OCI-LY7 (cell line): ENCODE results near the gene MCM3. TPM values are rescaled to one million over a fixed set of nuclear protein-coding genes. Genes with fewer than 3 reads are reported as not detected.

ENCODE experiments used
- BruUV-seq: library from RNA; stranded (reverse); fragments of 400-500 nt; replicated peaks from 2 replicates; lab custom pipeline; 2021; lab: Mats Ljungman, UMichigan
- CTCF ChIA-PET: fragments of 300-600 bp; sonication (Branson Sonifier 250); formaldehyde crosslinking; loops from one replicate; lab custom pipeline; 2022; ENCODE audit warnings: antibody characterized with exemption; ENCODE audit not compliant: unreplicated experiment; lab: Charles Lee
- POLR2A ChIA-PET: fragments of 300-600 bp; sonication (Branson Sonifier 250); formaldehyde crosslinking; loops from one replicate; lab custom pipeline; 2022; ENCODE audit warnings: antibody characterized with exemption; lab: Charles Lee
- DNase-seq: peaks from one replicate; pipeline ENCODE4 v3.0.0-alpha.2; 2015; ENCODE audit warnings: low spot score
- H2AFZ ChIP-seq: fragments of 200-600 bp; sonication (generic), shearing (Covaris generic); 2 replicates; pipeline ENCODE4 v1.6.1; 2014; ENCODE audit warnings: mild to moderate bottlenecking, antibody characterized with exemption, low read length, moderate library complexity
- H3K27ac ChIP-seq: fragments of 200-600 bp; sonication (generic); 2 replicates; pipeline ENCODE4 v1.5.1; 2014; ENCODE audit warnings: mixed run types, low read depth, mild to moderate bottlenecking, moderate library complexity, low read length, inconsistent platforms; ENCODE audit not compliant: poor library complexity, severe bottlenecking
- H3K36me3 ChIP-seq: fragments of 200-600 bp; sonication (generic); 2 replicates; pipeline ENCODE4 v1.6.1; 2014; ENCODE audit warnings: mild to moderate bottlenecking, antibody characterized with exemption, low read length, moderate library complexity, mixed read lengths; ENCODE audit not compliant: insufficient read depth
- H3K4me1 ChIP-seq: fragments of 200-600 bp; sonication (generic); 2 replicates; pipeline ENCODE4 v1.5.1; 2014; ENCODE audit warnings: mild to moderate bottlenecking, low read length; ENCODE audit not compliant: insufficient read depth, poor library complexity, severe bottlenecking
- H3K4me2 ChIP-seq: fragments of 200-600 bp; sonication (generic); 2 replicates; pipeline ENCODE4 v1.6.1; 2014; ENCODE audit warnings: mild to moderate bottlenecking, low read length
- H3K4me3 ChIP-seq: fragments of 200-600 bp; sonication (generic); 2 replicates; pipeline ENCODE4 v1.5.1; 2014; ENCODE audit warnings: mild to moderate bottlenecking, low read depth, low read length; ENCODE audit not compliant: poor library complexity, severe bottlenecking
- H3K79me2 ChIP-seq: fragments of 200-600 bp; sonication (generic); 2 replicates; pipeline ENCODE4 v1.6.1; 2016; ENCODE audit warnings: low read depth, mild to moderate bottlenecking, low read length, moderate library complexity, mixed read lengths; ENCODE audit not compliant: insufficient read depth
- H3K9me2 ChIP-seq: fragments of 200-600 bp; sonication (generic); 2 replicates; pipeline ENCODE4 v1.6.1; 2016; ENCODE audit warnings: mild to moderate bottlenecking, low read length, mixed read lengths; ENCODE audit not compliant: insufficient read depth
- H3K9me3 ChIP-seq: fragments of 200-600 bp; sonication (generic); 2 replicates; pipeline ENCODE4 v1.6.1; 2014; ENCODE audit warnings: mild to moderate bottlenecking, mixed run types, low read length, mixed read lengths
- H4K20me1 ChIP-seq: fragments of 200-600 bp; sonication (generic); 2 replicates; pipeline ENCODE4 v1.6.1; 2014; ENCODE audit warnings: mild to moderate bottlenecking, antibody characterized with exemption, low read length, moderate library complexity, mixed read lengths; ENCODE audit not compliant: insufficient read depth
- EZH2phosphoT487 ChIP-seq: fragments of 200-600 bp; sonication (generic); IDR thresholded peaks from 2 replicates; pipeline ENCODE4 v1.6.1; 2018; ENCODE audit warnings: low read depth, borderline replicate concordance, mild to moderate bottlenecking, mixed run types, antibody characterized with exemption, low read length, moderate library complexity, mixed read lengths
- intact Hi-C: fragments of 100-400 bp; cut with micrococcal nuclease; formaldehyde crosslinking; loops from one replicate; pipeline ENCODE4 v1.10.0; 2022; ENCODE audit not compliant: unreplicated experiment
- total RNA-seq, 2 experiments: library from RNA; depleted of rRNA in 1 of 2; stranded (reverse); fragments of >200 nt in 1 of 2; shearing (Covaris generic) in 1 of 2; gene quantifications; 2 replicates each; pipeline ENCODE4 v1.2.3, GENCODE V29; 2014 to 2022
- TF ChIP-seq, protein P1 (sequence below): fragments of 200-600 bp; sonication (generic); conservative IDR thresholded peaks from 2 replicates; pipeline ENCODE4 v1.5.1; 2014; ENCODE audit warnings: mild to moderate bottlenecking, antibody characterized with exemption, low read length, moderate library complexity, mixed read lengths

The MCM3 gene
- total RNA-seq, 2 experiments from 2014 or later = 272 to 295 TPM

DNA sequence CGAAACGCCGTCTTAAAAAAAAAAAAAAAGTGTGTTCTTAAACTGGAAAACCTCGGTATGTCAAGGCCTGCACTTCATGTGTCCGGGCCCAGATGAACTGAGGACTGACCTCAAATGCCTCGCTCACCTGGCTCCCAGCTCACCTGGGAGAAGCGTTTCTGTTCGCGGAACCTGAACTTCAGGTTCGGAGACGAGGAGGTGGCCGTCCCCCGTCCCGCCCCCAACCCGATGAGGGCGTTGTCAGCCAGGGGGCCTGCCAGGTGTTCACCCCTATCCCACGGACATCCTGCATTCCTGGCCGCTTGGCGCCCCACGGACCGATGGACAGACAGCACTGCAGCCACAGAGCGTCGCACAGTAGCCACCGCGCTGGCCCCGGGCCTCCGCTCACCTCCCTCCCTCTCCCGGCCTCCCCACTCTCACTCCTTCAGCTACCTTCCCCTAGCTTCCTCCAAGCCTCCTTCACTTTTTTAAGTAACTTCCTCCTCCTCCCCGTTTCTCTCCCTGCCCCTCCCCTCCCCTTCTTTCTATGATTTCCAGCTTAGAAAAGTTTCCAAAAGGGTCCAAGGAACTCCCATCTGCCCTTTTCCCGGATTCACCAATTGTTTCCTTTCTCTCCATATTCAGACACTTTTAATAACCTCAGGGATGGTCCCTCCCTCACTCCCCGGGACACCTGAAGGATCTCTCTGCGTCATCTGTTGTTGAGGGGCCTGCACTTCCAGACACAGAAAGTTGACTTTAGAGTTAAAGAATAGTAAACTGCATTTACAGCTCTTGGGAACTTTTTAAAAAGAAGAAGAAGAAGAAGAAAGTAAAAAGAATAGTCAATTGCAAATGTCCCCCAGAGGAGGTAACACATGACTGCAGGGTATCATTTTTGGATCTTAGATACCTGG, 22.7 kb upstream of the MCM3 start:
- H2AFZ ChIP-seq = peak overlapping the region; percentile 74
- DNase-seq = no peak
- peak overlapping the region; percentile 66 for H3K4me3 ChIP-seq
- intact Hi-C loops = loop anchor here (5.0 kb wide), 1 partner anchor 90 kb away; no protein-coding TSS in a partner anchor
- H3K9me3 ChIP-seq = no peaks in the 10 kb centered on the region
- BruUV-seq = no TSS peak
- H3K79me2 ChIP-seq = peaks cover 33% of the 10 kb centered on the region; the same call in 1 of the 2 replicates
- H3K27ac ChIP-seq = peak overlapping the region; percentile 98
- ChIA-PET POLR2A (interaction anchor here (0.6 to 10.3 kb wide), 17 partner anchors 8 to 358 kb away, joined by 3 to 122 read pairs (median 4); partner anchors contain the start of genes MCM3 and PAQR8), CTCF (interaction anchor here (0.7 to 3.8 kb wide), 4 partner anchors 22 to 380 kb away, joined by 3 to 16 read pairs (median 6); partner anchors contain the start of gene MCM3)
- H4K20me1 ChIP-seq = no peaks in the 10 kb centered on the region
- no peaks in the 10 kb centered on the region for H3K9me2 ChIP-seq
- H3K4me2 ChIP-seq = peak overlapping the region; percentile 91
- TF ChIP-seq, protein P1, sequence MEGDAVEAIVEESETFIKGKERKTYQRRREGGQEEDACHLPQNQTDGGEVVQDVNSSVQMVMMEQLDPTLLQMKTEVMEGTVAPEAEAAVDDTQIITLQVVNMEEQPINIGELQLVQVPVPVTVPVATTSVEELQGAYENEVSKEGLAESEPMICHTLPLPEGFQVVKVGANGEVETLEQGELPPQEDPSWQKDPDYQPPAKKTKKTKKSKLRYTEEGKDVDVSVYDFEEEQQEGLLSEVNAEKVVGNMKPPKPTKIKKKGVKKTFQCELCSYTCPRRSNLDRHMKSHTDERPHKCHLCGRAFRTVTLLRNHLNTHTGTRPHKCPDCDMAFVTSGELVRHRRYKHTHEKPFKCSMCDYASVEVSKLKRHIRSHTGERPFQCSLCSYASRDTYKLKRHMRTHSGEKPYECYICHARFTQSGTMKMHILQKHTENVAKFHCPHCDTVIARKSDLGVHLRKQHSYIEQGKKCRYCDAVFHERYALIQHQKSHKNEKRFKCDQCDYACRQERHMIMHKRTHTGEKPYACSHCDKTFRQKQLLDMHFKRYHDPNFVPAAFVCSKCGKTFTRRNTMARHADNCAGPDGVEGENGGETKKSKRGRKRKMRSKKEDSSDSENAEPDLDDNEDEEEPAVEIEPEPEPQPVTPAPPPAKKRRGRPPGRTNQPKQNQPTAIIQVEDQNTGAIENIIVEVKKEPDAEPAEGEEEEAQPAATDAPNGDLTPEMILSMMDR = no peak
- TF ChIP-seq EZH2phosphoT487 = no peak
- no peaks in the 10 kb centered on the region; the same call in 1 of the 2 replicates for H3K36me3 ChIP-seq
- peaks cover 66% of the 10 kb centered on the region for H3K4me1 ChIP-seq

DNA sequence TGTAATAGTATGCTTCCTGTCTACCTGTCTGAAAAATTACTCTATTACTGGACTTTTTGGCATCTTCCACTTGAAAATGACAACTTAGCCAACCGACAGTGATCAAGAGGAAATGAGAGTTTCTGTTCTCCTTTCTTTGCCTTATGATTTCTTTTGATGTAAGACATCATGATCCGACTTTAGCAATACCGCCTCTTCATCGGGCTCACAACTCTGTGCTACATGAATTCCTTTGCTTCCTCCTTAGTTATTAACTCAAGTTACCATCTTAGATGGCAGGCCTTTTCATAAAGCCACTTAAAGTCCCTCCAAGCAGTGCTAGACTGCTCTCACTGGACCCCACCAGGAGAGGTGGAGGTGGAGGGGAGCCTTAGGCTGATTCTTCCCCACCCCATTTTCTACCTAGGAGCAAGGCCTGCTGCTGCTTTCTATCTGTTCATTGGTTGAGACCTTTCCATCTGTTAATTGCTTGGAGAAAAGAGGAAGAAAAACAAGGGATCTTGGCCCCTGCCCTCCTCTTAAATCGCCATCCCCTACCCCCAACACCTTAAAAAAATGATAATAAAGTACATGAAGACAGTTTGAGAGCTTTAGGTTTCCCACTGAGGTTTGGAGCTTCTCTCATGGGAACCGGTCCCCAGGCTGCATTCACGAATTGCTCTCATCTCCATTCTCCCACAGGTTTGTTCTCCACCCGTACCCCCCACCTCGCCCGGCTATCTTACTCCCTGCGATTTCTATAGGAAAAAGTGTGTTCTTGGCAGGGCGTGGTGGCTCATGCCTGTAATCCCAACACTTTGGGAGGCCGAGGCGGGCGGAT, 21.6 kb upstream of the MCM3 start:
- H3K79me2 ChIP-seq = peaks cover 33% of the 10 kb centered on the region; the same call in 1 of the 2 replicates
- intact Hi-C loops = loop anchor here (1.0 to 5.0 kb wide), 3 partner anchors 21 to 91 kb away; partner anchors contain the start of gene PAQR8
- peaks cover 66% of the 10 kb centered on the region for H3K4me1 ChIP-seq
- DNase-seq = peak; percentile 91
- ChIA-PET POLR2A (interaction anchor here (1.0 to 10.3 kb wide), 6 partner anchors 20 to 289 kb away, joined by 3 to 122 read pairs (median 5); partner anchors contain the start of genes MCM3 and PAQR8), CTCF (interaction anchor here (3.8 kb wide), 1 partner anchor 21 kb away, joined by 16 read pairs; the partner anchor contains the start of gene MCM3)
- H3K9me3 ChIP-seq = no peaks in the 10 kb centered on the region
- H3K4me2 ChIP-seq = peak overlapping the region; percentile 91
- BruUV-seq = TSS peak; percentile 83
- H3K9me2 ChIP-seq = no peaks in the 10 kb centered on the region
- peaks cover 9% of the 10 kb centered on the region for H3K36me3 ChIP-seq
- TF ChIP-seq, protein P1 = no peak
- no peak for TF ChIP-seq EZH2phosphoT487
- H2AFZ ChIP-seq = peak overlapping the region; percentile 45; the same call in 1 of the 2 replicates
- no peaks in the 10 kb centered on the region for H4K20me1 ChIP-seq
- H3K27ac ChIP-seq = peak overlapping the region; percentile 98
- peak overlapping the region; percentile 66 for H3K4me3 ChIP-seq
